OCI-LY1 (cell line): ENCODE data around the gene BRD7.

ENCODE experiments used
- EZH2 ChIP-seq: fragments of 200-600 bp; sonication (generic), shearing (Covaris generic); IDR thresholded peaks from 2 replicates; pipeline ENCODE4 v1.8.0; 2017; ENCODE audit warnings: borderline replicate concordance, mixed run types, mild to moderate bottlenecking, antibody characterized with exemption, low read length, moderate library complexity, mixed read lengths
- TF ChIP-seq, protein P1 (sequence below): fragments of 200-600 bp; sonication (generic), shearing (Covaris generic); IDR thresholded peaks from 2 replicates; pipeline ENCODE4 v1.5.1; 2017; ENCODE audit warnings: mild to moderate bottlenecking, antibody characterized with exemption, low read length, moderate library complexity, mixed read lengths

GRCh38 chr16:50386774-50387173 is 18.0 kb upstream of the BRD7 start:
- TF ChIP-seq, protein P1, sequence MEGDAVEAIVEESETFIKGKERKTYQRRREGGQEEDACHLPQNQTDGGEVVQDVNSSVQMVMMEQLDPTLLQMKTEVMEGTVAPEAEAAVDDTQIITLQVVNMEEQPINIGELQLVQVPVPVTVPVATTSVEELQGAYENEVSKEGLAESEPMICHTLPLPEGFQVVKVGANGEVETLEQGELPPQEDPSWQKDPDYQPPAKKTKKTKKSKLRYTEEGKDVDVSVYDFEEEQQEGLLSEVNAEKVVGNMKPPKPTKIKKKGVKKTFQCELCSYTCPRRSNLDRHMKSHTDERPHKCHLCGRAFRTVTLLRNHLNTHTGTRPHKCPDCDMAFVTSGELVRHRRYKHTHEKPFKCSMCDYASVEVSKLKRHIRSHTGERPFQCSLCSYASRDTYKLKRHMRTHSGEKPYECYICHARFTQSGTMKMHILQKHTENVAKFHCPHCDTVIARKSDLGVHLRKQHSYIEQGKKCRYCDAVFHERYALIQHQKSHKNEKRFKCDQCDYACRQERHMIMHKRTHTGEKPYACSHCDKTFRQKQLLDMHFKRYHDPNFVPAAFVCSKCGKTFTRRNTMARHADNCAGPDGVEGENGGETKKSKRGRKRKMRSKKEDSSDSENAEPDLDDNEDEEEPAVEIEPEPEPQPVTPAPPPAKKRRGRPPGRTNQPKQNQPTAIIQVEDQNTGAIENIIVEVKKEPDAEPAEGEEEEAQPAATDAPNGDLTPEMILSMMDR, result no peak
- TF ChIP-seq EZH2, result no peak
